Activated T-helper 1 cell treated with anti-CD3 and anti-CD28 coated beads, Interleukin-12 subunit alpha, Interleukin-12 subunit beta, Interleukin-2, Interleukin-4 antibody, amounts not matched to agents 30 ng/mL and 10 ng/mL and 1 ng/mL, durations not matched to agents 14 hours and 24 hours and 36 hours (primary cell): ENCODE measurements around the gene RTN4R. TPM values are rescaled to one million over a fixed set of nuclear protein-coding genes. Genes with fewer than 3 reads are reported as not detected.

Experiments
- DNase-seq: peaks from one replicate; pipeline ENCODE4 v3.0.0; 2021; ENCODE audit warnings: low spot score
- H3K27ac Mint-ChIP-seq: one replicate; pipeline ENCODE4 v1.8.0; 2021; ENCODE audit warnings: mild to moderate bottlenecking, mixed read lengths
- H3K27me3 Mint-ChIP-seq: one replicate; pipeline ENCODE4 v1.8.0; 2022; ENCODE audit warnings: mild to moderate bottlenecking, moderate library complexity, mixed read lengths; ENCODE audit not compliant: insufficient read depth
- H3K36me3 Mint-ChIP-seq: one replicate; pipeline ENCODE4 v1.8.0; 2021; ENCODE audit warnings: low read depth, mixed read lengths
- H3K4me1 Mint-ChIP-seq: one replicate; pipeline ENCODE4 v1.8.0; 2021; ENCODE audit warnings: low read depth, mixed read lengths
- H3K4me3 Mint-ChIP-seq: one replicate; pipeline ENCODE4 v1.8.0; 2021; ENCODE audit warnings: mild to moderate bottlenecking, moderate library complexity, mixed read lengths
- H3K9me3 Mint-ChIP-seq: one replicate; pipeline ENCODE4 v1.8.0; 2021; ENCODE audit warnings: mixed read lengths
- intact Hi-C: fragments of 100-400 bp; cut with micrococcal nuclease; formaldehyde crosslinking; loops from one replicate; pipeline ENCODE4 v1.15.1; 2024
- total RNA-seq: library from RNA; stranded (reverse); gene quantifications from 2 replicates; pipeline ENCODE4 v1.2.3, GENCODE V29; 2022

Gene RTN4R
- total RNA-seq, 1 donor from 2014 or later = 1.7 TPM

- H3K4me1 Mint-ChIP-seq = peaks cover 6% of the 10 kb centered on the region
- H3K27ac Mint-ChIP-seq = no peak overlapping the region
- H3K9me3 Mint-ChIP-seq = no peaks in the 10 kb centered on the region
- DNase-seq = no peak
- no peaks in the 10 kb centered on the region for H3K36me3 Mint-ChIP-seq
- intact Hi-C loops = no loop called here
- no peaks in the 10 kb centered on the region for H3K27me3 Mint-ChIP-seq
- no peak overlapping the region for H3K4me3 Mint-ChIP-seq
Measured at GRCh38 chr22:20258584-20259326, 9.4 kb downstream of the RTN4R start.

GRCh38 chr22:20258021-20258299 is 10.2 kb downstream of the RTN4R start:
- intact Hi-C loops = no loop called here

GRCh38 chr22:20257212-20258020 is 10.7 kb downstream of the RTN4R start:
- intact Hi-C loops = no loop called here
- H3K27ac Mint-ChIP-seq = no peak overlapping the region
- no peaks in the 10 kb centered on the region for H3K36me3 Mint-ChIP-seq
- H3K9me3 Mint-ChIP-seq = no peaks in the 10 kb centered on the region
- H3K4me3 Mint-ChIP-seq = no peak overlapping the region
- DNase-seq = no peak
- H3K4me1 Mint-ChIP-seq = peaks cover 6% of the 10 kb centered on the region
- no peaks in the 10 kb centered on the region for H3K27me3 Mint-ChIP-seq

More at GRCh38 chr22:20258021-20258299, 10.2 kb downstream of the RTN4R start:
- Mint-ChIP-seq H3K4me1 (peaks cover 6% of the 10 kb centered on the region), H3K36me3 (no peaks in the 10 kb centered on the region), H3K4me3 (no peak overlapping the region), H3K27ac (no peak overlapping the region), H3K9me3 (no peaks in the 10 kb centered on the region), H3K27me3 (no peaks in the 10 kb centered on the region)
- no peak for DNase-seq

GRCh38 chr22:20256551-20257211 is 11.4 kb downstream of the RTN4R start:
- H3K9me3 Mint-ChIP-seq = no peaks in the 10 kb centered on the region
- no peaks in the 10 kb centered on the region for H3K36me3 Mint-ChIP-seq
- no peaks in the 10 kb centered on the region for H3K27me3 Mint-ChIP-seq
- H3K4me1 Mint-ChIP-seq = peaks cover 6% of the 10 kb centered on the region
- intact Hi-C loops = no loop called here
- no peak overlapping the region for H3K4me3 Mint-ChIP-seq
- no peak for DNase-seq
- no peak overlapping the region for H3K27ac Mint-ChIP-seq

GRCh38 chr22:20256027-20256426 is 12.1 kb downstream of the RTN4R start:
- H3K36me3 Mint-ChIP-seq = no peaks in the 10 kb centered on the region
- peaks cover 6% of the 10 kb centered on the region for H3K4me1 Mint-ChIP-seq
- no peak overlapping the region for H3K27ac Mint-ChIP-seq
- no peaks in the 10 kb centered on the region for H3K9me3 Mint-ChIP-seq
- DNase-seq = no peak
- no peak overlapping the region for H3K4me3 Mint-ChIP-seq
- H3K27me3 Mint-ChIP-seq = no peaks in the 10 kb centered on the region
- intact Hi-C loops = no loop called here

- no peaks in the 10 kb centered on the region for H3K36me3 Mint-ChIP-seq
- no peak for DNase-seq
- H3K27me3 Mint-ChIP-seq = no peaks in the 10 kb centered on the region
- peaks cover 6% of the 10 kb centered on the region for H3K4me1 Mint-ChIP-seq
- intact Hi-C loops = no loop called here
- no peak overlapping the region for H3K4me3 Mint-ChIP-seq
- H3K27ac Mint-ChIP-seq = no peak overlapping the region
- H3K9me3 Mint-ChIP-seq = no peaks in the 10 kb centered on the region
Measured at GRCh38 chr22:20254975-20255946, 12.9 kb downstream of the RTN4R start.

- peaks cover 6% of the 10 kb centered on the region for H3K4me1 Mint-ChIP-seq
- H3K4me3 Mint-ChIP-seq = no peak overlapping the region
- H3K27ac Mint-ChIP-seq = no peak overlapping the region
- no peaks in the 10 kb centered on the region for H3K9me3 Mint-ChIP-seq
- no peaks in the 10 kb centered on the region for H3K36me3 Mint-ChIP-seq
- no peaks in the 10 kb centered on the region for H3K27me3 Mint-ChIP-seq
- no peak for DNase-seq
- intact Hi-C loops = no loop called here
Measured at GRCh38 chr22:20253161-20253560, 15.0 kb downstream of the RTN4R start.

- Mint-ChIP-seq H3K9me3 (no peaks in the 10 kb centered on the region), H3K27ac (no peak overlapping the region)
Measured at GRCh38 chr22:20251981-20252380, 16.1 kb downstream of the RTN4R start.

GRCh38 chr22:20251491-20251890 is 16.6 kb downstream of the RTN4R start:
- Mint-ChIP-seq H3K27me3 (no peaks in the 10 kb centered on the region), H3K27ac (no peak overlapping the region), H3K36me3 (no peaks in the 10 kb centered on the region), H3K4me3 (no peak overlapping the region), H3K4me1 (peaks cover 6% of the 10 kb centered on the region), H3K9me3 (no peaks in the 10 kb centered on the region)
- intact Hi-C loops = no loop called here
- no peak for DNase-seq

More at GRCh38 chr22:20251981-20252380, 16.1 kb downstream of the RTN4R start:
- DNase-seq = no peak
- intact Hi-C loops = no loop called here
- Mint-ChIP-seq H3K4me1 (peaks cover 6% of the 10 kb centered on the region), H3K4me3 (no peak overlapping the region), H3K27me3 (no peaks in the 10 kb centered on the region), H3K36me3 (no peaks in the 10 kb centered on the region)

GRCh38 chr22:20249797-20250354 is 18.2 kb downstream of the RTN4R start:
- Mint-ChIP-seq H3K27ac (no peak overlapping the region), H3K27me3 (no peaks in the 10 kb centered on the region), H3K4me1 (peaks cover 14% of the 10 kb centered on the region), H3K36me3 (no peaks in the 10 kb centered on the region), H3K4me3 (no peak overlapping the region), H3K9me3 (no peaks in the 10 kb centered on the region)
- intact Hi-C loops = no loop called here
- DNase-seq = no peak

- H3K36me3 Mint-ChIP-seq = no peaks in the 10 kb centered on the region
- H3K27me3 Mint-ChIP-seq = no peaks in the 10 kb centered on the region
- H3K27ac Mint-ChIP-seq = no peak overlapping the region
- no peak overlapping the region for H3K4me3 Mint-ChIP-seq
- intact Hi-C loops = no loop called here
- no peak for DNase-seq
- H3K4me1 Mint-ChIP-seq = peaks cover 18% of the 10 kb centered on the region
- no peaks in the 10 kb centered on the region for H3K9me3 Mint-ChIP-seq
Measured at GRCh38 chr22:20248461-20248978, 19.6 kb downstream of the RTN4R start.

- Mint-ChIP-seq H3K4me1 (peaks cover 21% of the 10 kb centered on the region), H3K27me3 (no peaks in the 10 kb centered on the region), H3K9me3 (no peaks in the 10 kb centered on the region), H3K27ac (no peak overlapping the region), H3K4me3 (no peak overlapping the region), H3K36me3 (no peaks in the 10 kb centered on the region)
- no peak for DNase-seq
- intact Hi-C loops = no loop called here
Measured at GRCh38 chr22:20247608-20248171, 20.4 kb downstream of the RTN4R start.
